NB4 (cell line): Measurements from ENCODE around the gene METAP1.

Source experiments
- POLR2A ChIP-seq: IDR thresholded peaks from 2 replicates; pipeline ENCODE4 v1.6.1; 2011; ENCODE audit warnings: mild to moderate bottlenecking; ENCODE audit not compliant: insufficient read length; ENCODE audit errors: extremely low read depth
- TF ChIP-seq, protein P1 (sequence below): IDR thresholded peaks from one replicate; pipeline ENCODE4 v1.5.1; 2012; ENCODE audit warnings: low read depth, low read length
- TF ChIP-seq, protein P2 (sequence below): IDR thresholded peaks from 2 replicates; pipeline ENCODE4 v1.6.1; 2011; ENCODE audit warnings: low read depth, low read length

- TF ChIP-seq, protein P1, sequence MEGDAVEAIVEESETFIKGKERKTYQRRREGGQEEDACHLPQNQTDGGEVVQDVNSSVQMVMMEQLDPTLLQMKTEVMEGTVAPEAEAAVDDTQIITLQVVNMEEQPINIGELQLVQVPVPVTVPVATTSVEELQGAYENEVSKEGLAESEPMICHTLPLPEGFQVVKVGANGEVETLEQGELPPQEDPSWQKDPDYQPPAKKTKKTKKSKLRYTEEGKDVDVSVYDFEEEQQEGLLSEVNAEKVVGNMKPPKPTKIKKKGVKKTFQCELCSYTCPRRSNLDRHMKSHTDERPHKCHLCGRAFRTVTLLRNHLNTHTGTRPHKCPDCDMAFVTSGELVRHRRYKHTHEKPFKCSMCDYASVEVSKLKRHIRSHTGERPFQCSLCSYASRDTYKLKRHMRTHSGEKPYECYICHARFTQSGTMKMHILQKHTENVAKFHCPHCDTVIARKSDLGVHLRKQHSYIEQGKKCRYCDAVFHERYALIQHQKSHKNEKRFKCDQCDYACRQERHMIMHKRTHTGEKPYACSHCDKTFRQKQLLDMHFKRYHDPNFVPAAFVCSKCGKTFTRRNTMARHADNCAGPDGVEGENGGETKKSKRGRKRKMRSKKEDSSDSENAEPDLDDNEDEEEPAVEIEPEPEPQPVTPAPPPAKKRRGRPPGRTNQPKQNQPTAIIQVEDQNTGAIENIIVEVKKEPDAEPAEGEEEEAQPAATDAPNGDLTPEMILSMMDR = no peak
- TF ChIP-seq POLR2A = no peak
- TF ChIP-seq, protein P2, sequence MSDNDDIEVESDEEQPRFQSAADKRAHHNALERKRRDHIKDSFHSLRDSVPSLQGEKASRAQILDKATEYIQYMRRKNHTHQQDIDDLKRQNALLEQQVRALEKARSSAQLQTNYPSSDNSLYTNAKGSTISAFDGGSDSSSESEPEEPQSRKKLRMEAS = no peak
Measured at GRCh38 chr4:98950925-98951324, 44.6 kb upstream of the METAP1 start.
